HK-2 (cell line): Measurements from ENCODE around the gene FLNA.
"Not testable (repeated sequence)": the region's sequence is repeated elsewhere in the genome, so short reads cannot be mapped to it uniquely, and the experiment has no call there.

ENCODE experiments used
- DNase-seq: peaks from one replicate; pipeline ENCODE4 v3.0.0-alpha.2; 2018; ENCODE audit not compliant: unreplicated experiment

The FLNA gene, protein sequence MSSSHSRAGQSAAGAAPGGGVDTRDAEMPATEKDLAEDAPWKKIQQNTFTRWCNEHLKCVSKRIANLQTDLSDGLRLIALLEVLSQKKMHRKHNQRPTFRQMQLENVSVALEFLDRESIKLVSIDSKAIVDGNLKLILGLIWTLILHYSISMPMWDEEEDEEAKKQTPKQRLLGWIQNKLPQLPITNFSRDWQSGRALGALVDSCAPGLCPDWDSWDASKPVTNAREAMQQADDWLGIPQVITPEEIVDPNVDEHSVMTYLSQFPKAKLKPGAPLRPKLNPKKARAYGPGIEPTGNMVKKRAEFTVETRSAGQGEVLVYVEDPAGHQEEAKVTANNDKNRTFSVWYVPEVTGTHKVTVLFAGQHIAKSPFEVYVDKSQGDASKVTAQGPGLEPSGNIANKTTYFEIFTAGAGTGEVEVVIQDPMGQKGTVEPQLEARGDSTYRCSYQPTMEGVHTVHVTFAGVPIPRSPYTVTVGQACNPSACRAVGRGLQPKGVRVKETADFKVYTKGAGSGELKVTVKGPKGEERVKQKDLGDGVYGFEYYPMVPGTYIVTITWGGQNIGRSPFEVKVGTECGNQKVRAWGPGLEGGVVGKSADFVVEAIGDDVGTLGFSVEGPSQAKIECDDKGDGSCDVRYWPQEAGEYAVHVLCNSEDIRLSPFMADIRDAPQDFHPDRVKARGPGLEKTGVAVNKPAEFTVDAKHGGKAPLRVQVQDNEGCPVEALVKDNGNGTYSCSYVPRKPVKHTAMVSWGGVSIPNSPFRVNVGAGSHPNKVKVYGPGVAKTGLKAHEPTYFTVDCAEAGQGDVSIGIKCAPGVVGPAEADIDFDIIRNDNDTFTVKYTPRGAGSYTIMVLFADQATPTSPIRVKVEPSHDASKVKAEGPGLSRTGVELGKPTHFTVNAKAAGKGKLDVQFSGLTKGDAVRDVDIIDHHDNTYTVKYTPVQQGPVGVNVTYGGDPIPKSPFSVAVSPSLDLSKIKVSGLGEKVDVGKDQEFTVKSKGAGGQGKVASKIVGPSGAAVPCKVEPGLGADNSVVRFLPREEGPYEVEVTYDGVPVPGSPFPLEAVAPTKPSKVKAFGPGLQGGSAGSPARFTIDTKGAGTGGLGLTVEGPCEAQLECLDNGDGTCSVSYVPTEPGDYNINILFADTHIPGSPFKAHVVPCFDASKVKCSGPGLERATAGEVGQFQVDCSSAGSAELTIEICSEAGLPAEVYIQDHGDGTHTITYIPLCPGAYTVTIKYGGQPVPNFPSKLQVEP (N-terminal part only)

DNA sequence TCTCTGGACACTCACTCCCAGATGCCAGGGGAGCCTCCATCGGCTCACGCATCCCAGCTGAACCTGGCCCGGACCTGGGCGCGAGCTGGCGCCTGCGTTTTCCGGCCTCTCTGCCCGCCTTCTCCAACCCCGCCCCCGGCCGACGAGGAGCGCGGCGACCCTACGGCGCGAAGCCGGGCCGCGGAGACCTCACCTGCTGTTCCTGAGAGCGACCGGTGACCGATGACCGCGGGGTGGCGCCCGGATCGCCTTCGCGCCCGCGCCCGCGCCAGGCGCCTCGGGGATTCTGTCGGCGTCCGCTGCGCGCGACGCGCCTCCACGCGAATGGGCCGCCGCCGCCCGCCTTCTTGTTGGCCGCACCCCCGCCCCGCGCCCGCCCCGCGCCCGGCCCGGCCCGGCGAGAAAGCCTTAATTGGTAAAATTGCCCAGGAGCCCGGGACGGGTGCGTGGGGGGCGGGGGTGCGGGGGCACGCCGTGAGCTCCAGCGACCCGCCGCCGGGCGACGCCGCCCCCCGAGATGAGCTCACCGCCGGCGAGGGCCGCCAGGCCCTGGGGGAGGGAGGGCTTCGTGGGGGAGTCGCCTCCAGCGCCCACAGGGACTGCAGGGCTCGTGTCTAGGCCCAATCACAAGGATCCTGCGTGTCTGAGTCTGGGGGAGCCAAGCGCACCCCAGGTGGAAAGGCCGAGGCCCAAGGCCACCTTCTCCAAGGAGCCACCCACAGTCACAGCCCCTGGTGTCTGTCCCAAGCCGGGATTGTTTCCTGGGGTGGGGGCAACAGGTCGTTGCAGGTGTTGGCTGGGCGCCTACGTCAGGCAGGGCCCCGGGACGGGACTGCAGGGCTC lies at the start of gene FLNA:
FLNA (minus strand) TSS at position 322 of the 843 bp plus-strand sequence. CDS start 3,389 bp downstream, outside the sequence.
- peak; percentile 75 for DNase-seq

DNA sequence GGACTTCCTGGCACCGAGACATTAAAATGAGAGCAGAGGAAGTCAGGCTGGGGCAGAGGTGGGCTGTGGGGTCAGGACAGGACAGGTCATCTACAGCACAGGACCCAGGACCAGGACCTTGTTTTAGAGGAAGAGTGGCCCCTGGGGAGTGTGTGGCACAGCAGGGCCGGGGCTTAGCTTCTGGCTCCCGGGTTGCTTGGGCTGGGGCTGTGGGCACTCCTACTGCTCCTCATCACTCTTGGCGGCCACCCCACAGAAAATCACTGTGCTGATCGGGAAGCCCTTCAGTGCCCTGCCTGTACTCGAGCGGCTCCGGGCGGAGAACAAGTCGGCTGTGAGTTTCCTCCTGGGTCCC lies 45.9 kb upstream of the FLNA start:
- no peak for DNase-seq

DNA sequence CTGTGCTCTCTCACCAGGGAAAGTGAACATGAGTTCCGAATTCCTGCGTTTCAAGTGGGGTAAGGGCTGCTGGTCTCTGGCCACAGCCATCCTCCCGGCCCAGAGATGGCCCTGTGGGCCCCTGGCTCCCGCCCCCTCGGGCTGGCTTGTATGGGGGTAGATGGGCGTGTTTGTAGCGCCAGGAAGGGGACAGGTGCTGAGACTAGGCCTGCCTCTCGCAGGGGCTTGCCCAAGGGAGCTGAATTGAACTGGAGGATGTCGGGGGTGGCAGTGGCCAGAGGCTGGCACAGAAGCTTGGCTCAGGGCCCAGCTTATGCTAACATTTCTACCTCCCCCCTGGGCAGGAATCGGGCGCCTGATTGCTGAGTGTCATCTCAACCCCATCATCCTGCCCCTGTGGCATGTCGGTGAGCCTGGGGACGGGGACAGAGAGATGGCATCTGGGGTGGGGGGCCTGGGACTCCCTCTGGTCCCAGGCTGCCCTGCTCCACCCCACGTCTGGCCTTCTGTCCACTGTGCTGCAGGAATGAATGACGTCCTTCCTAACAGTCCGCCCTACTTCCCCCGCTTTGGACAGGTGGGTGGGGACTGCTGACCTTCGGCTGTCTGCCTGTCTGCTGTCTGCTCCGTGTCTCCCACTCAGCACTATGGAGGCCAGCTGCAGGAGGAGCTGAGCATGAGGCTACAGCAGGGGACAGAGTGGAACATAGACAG lies 45.4 kb upstream of the FLNA start:
- DNase-seq, result no peak

DNA sequence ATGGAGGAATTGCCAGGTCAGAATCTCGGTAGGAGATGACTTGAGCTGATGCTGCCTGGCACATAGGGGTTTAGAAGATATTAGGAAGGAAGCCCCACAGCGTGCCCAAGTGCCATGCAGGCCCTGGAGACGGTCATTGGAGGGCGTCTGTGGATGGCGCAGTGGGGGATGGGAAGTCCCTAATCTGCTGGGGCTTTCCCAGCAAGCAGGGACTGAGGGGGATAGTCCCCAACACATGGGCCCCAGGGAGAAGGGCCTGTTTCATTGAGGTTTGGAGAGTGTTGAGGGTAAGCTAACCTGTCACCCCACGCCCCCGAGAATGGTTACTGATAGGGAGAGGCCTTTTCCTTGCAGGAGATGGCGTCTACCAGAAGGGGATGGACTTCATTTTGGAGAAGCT lies 44.8 kb upstream of the FLNA start:
- DNase-seq, result no peak

DNA sequence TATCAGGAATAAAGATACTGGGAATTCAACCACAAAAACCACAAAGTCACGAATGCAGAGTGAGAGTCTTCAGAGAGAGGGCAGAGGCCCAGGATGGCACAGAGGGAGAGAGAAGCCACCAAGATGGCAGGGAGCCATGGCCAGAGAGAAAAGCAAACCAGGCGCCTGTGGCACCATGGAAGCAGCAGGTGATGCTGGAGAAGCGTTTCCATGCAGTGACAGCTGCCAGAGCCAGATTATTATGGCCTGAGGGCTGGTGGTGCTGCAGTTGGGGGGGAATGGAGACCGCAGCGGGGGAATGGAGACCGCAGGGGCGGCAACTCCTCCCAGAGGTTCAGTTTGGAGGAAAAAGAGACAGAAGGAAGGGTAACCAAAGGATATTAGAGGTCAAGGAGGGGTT lies 42.7 kb upstream of the FLNA start:
- DNase-seq, result no peak

DNA sequence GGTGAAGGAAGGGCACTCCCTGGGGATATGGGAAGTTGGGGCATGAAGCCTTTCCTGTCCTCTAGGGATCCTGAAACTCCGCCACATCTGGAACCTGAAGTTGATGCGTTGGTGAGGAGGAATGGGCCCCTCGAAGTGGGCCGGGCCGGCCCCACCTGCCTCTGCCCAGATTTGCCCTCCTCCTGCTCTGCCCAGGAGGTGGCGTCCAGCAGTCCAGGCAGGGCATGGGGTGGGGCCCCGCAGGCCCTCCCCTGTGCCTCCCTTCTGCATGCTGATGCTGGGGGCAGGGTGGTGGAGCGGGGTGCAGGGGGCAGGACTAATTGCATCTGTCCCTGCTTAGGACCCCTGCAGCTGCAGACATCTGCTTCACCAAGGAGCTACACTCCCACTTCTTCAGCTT lies 38.7 kb upstream of the FLNA start:
- DNase-seq, result no peak

DNA sequence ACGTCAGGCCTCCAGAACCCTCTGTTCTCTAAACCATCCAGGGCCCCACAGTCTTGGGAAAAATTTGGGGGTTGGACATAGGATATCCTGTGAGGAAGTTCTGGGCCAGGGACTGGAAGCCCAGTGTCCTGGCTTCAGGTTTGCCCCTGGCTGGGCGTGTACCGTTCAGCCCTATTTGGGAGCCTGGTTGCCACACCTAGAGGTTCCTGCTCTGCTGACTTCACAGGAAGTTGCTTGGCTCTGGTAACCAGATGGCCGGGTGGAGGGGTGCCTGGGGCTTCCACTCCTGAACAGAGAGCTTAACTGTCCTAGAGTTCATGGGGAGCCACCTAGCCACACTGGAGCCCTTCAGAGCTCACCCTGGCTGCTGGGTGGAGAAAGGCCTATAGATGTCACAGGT lies 38.0 kb upstream of the FLNA start:
- no peak for DNase-seq

DNA sequence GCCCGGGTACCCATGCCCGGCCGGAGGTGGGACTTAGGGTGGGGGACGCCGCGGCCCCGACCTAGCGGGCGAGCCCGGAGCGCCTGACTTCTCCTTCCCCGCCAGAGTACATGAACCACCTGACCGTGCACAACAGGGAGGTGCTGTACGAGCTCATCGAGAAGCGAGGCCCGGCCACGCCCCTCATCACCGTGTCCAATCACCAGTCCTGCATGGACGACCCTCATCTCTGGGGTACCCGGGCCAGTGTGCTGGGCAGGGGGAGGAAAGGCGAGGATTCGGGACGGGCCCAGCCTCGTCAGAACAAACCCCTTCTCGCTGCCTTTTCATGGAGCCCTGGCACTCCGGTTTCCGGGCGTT lies 37.5 kb upstream of the FLNA start:
- no peak for DNase-seq

DNA sequence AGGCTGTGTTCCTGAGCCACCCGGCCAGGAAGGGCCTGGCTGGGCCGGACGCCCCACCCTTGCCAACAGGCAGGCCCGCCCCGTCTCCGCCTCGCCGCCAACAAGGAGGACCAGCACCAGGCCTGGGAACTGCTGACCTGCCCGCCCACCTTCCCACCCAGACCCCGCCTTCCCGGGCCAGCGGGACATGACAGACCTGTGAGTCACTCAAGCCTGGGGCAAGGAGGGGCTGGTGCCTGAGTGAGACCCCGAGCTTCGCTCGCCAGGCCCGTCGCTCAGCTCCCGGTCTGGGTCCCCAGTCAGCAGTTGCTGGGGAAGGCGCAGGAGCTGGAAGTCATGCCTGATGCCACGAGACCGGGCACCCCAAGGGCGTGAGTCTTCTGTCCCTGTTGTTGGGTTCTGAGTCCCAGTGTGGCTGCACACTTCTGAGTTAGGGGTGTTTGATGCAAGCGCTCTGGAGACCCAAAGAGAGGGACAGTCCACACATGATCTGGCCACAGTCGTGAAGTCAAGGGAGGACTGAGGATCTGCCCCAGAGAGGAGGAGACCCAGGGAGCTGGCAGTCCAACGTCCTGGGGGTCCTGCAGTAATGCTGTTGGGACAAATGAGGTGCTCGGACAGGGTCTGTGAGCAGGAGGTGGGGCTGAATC lies 34.9 kb upstream of the FLNA start, which contains the start of gene DNASE1L1:
DNASE1L1 (minus strand) TSS at position 33 of the 650 bp plus-strand sequence. CDS start 3,686 bp downstream, outside the sequence.
- peak; percentile 95 for DNase-seq

DNA sequence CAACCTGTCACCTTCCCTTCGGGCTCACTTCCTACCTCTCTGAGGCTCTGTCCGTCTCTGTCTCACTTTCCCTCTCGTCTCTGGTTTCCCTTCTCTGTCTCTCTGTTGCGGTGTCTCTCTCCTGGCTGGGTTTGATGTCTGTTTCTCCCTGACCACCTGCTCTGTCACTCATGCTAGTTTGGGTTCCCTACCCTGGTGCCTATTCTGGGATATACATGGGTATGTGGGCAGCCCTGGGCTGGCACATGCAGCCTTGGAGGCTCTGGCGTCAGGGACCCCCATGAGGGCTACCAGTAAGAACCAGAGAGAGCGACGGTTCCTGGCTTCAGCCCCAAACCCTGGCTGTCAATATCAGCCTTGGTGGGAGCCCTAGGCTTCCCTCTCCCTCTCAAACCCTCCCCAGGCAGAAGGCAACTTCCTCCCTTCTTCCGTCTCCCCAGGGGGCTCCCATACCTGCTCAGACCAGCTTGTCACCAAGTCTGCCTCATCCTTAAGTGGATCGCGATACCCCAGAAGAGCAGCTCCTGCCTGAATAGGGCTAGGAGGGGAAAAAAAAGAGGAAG lies 34.3 kb upstream of the FLNA start:
- DNase-seq, result no peak

DNA sequence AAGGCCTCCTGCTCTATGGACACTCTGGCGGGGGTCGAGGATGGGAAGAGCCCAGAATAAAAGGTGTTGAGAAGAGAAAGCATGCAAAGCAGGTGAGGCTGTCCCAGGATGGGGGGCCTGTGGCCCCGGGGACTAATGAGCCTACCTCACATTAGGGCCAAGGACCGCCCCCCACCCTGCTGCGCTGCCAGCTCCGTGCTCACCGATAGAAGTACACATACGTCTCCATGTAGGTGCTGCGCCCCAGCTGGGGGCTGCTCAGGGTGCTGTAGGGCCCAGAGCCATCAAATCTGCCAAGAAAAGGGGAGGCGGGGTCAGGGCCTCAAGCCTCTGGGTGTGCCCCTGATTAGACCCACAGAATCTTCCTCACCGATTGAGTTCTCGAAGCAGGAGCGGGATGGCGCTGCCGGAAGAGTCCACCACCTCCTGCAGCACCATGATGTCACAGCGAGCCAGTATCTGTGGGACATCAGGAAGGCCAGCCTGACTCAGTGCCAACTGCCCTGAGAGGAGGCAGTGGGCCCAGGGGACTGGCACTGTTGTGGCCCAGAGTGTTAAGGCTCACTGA lies 30.3 kb upstream of the FLNA start:
- no peak for DNase-seq

DNA sequence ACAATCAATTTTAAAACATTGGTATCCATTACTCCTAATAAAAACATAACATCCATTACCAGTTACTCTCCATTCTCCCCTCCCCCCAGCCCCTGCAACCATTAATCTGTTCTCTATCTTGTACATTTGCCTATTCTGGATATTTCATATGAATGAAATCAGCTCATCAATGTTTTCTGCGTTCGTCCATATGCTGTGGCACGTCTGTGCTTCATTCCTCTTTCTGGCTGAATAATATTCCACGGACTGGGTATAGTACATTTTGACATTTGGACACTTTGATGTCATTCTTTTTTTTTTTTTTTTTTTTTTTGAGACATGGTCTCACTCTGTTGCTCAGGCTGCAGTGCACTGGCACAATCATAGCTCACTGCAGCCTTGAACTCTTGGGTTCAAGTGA lies 29.4 kb upstream of the FLNA start:
- no peak for DNase-seq

DNA sequence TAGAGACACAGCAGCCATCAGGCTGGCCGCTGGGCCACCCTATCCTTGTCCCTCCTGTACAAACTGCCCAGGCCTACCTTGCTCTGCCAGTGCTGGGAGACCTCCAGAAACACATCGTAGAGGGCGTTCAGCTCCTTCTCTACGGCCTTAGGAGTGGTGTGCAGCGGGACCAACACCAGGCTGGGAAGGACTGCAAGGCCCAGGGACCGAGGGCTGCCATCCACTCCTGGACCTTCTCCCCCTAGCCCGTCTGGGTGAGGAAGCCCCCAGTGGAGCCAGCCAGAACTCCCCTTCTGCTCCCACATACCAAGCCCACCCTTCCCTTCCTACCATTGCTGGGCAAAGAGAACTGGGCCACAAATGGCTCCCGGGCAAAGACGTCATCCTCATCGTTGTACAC lies 28.8 kb upstream of the FLNA start:
- DNase-seq, result no peak

DNA sequence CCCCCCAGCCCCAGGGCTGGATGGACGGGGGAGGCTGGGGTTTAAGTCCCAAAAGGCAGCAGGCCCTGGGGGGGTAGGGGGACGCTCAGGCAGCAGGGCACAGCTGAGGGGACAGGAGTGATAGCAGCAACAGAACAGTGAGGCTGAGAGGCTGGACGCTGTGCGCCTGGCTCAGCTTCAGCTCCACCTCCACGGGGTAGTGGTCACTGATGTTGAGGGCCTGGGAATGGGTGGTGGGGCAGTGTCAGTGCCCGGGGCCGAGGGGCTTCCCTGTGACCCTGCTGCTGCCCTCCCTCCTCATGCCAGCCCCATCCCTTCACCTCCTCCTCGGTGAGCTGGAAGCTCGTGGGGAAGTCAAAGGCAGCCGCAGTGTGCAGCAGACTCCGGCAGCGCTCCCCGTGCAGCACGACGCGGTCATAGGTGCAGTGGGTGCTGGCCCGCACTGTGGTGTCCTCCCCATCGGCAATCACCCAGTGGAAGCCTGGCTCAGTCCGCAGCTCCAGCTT lies 28.2 kb upstream of the FLNA start:
- no peak for DNase-seq

DNA sequence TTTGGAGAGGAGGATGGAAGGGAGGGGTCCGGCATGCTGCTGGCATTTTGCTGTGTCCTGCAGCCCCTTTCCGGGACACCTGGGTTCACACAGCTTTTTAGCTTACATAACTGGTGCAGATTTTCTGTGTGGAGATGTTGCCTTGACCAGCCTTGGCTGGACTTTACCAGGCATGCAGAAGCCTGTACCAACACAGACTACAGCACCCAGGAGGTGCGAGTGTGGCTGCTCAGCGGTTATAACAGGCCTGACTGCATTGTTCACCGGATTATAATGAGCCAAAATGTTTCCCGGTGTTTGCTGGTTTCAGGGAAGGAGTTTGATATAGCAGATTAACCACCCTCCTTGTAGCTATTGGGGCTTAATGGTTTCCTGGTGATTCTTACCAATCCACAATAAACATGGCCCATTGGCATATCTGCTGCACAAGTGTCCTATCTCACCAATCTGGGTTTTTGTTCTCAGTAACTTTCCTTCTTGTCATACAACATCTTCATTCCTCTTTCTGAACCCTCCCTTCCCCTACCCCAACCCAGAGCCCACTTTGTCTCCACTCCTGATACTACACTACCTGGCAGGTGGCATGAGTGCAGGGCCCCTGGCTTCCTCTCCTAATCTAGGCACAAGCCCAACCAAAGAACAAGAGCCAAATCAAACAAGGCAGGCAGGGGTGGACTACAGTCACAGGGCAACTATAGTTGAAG lies 27.6 kb upstream of the FLNA start:
- DNase-seq, result peak; percentile 12

DNA sequence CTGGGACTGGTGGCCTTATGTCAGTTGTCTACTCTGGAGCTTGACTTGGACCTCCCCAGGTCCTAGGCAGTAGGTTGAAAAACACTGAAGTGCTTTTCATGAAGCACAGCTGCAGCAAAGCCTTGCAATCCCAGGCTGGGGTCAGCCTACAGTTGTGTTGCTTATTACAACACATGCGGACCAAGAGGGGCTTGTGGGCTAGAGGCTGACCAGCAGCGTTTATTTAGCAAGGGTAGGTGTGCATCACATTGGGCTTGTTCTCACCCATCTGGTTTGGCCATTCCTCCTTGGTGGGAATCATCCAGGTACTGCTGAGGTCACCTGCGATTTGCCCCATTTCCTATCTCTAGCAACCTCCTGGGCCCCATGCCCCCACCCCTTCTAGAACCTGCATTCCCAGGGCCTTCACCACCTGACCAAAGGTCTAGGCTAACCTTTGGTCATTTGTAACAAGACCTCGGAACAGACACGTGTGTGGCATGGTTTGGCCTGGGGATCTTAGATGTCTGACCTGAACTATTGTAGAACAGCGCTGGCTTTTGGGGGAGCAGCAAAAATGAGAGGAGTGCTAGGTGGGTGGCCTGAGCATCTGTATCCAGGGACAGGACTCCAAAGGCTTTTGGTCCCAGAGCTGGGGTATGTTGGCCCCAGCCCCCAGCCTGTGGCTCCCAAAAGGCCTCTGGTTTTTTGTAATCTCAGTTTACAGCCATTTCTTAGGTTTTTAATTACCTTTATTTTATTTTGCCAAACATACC lies 26.8 kb upstream of the FLNA start:
- DNase-seq, result peak; percentile 64

DNA sequence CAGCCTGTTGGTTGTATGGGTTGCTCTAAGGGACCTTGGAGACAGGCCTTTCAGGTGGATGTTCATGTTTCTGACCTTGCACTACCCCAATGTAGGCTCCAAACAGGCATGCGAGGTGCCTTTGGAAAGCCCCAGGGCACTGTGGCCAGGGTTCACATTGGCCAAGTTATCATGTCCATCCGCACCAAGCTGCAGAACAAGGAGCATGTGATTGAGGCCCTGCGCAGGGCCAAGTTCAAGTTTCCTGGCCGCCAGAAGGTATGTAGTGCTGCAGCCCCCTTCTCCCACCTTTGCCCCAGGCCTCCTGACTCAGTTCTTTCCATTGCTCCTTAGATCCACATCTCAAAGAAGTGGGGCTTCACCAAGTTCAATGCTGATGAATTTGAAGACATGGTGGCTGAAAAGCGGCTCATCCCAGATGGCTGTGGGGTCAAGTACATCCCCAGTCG lies 26.0 kb upstream of the FLNA start:
- not testable (repeated sequence) for DNase-seq
